HL-60 (cell line): ENCODE measurements around the gene NUDT2.

ENCODE experiments used
- DNase-seq, 2 experiments: peaks; one replicate each; pipeline ENCODE4 v3.0.0-alpha.2; 2010 to 2020; ENCODE audit warnings: low read depth in 1 of 2, low spot score in 1 of 2
- H3K27ac ChIP-seq: fragments of 250-450 bp; sonication (Bioruptor Pico); replicated peaks from 2 replicates; pipeline ENCODE4 v1.5.1; 2020; ENCODE audit warnings: mild to moderate bottlenecking, moderate library complexity
- H3K27me3 ChIP-seq: fragments of 250-450 bp; sonication (Bioruptor Pico); 2 replicates; pipeline ENCODE4 v1.5.1; 2021; ENCODE audit warnings: mild to moderate bottlenecking, moderate library complexity; ENCODE audit not compliant: insufficient read depth, poor library complexity, severe bottlenecking
- H3K4me3 ChIP-seq: replicated peaks from 2 replicates; pipeline ENCODE4 v1.5.1; 2011; ENCODE audit warnings: mild to moderate bottlenecking, control low read depth, low read length; ENCODE audit not compliant: insufficient read depth
- GABPA ChIP-seq: IDR thresholded peaks from 2 replicates; pipeline ENCODE4 v1.6.1; 2012; ENCODE audit warnings: low read depth
- POLR2AphosphoS5 ChIP-seq: IDR thresholded peaks from 2 replicates; pipeline ENCODE4 v1.6.1; 2012; ENCODE audit warnings: low read depth
- SPI1 ChIP-seq: IDR thresholded peaks from 2 replicates; pipeline ENCODE4 v1.6.1; 2012; ENCODE audit warnings: low read depth, mild to moderate bottlenecking, borderline replicate concordance
- long read RNA-seq: library from polyadenylated mRNA; unstranded; transcript quantifications from one replicate; pipeline ENCODE4 v2.0.0, GENCODE V29; 2020
- TF ChIP-seq, protein P1 (sequence below): IDR thresholded peaks from one replicate; pipeline ENCODE4 v1.5.1; 2011; ENCODE audit warnings: low read length, control low read depth, inconsistent platforms; ENCODE audit not compliant: insufficient read depth
- TF ChIP-seq, protein P2 (sequence below): IDR thresholded peaks from 2 replicates; pipeline ENCODE4 v1.6.1; 2012; ENCODE audit warnings: low read depth; ENCODE audit not compliant: insufficient replicate concordance

NUDT2 gene
- long read RNA-seq, transcript NUDT2-201 (4 exons, 960 nt), result major isoform, 9 of 33 reads
- long read RNA-seq, partial matches to known transcripts, result 19 of 33 reads
- long read RNA-seq, other reads (novel, unspliced or antisense), result 3 of 33 reads

DNA sequence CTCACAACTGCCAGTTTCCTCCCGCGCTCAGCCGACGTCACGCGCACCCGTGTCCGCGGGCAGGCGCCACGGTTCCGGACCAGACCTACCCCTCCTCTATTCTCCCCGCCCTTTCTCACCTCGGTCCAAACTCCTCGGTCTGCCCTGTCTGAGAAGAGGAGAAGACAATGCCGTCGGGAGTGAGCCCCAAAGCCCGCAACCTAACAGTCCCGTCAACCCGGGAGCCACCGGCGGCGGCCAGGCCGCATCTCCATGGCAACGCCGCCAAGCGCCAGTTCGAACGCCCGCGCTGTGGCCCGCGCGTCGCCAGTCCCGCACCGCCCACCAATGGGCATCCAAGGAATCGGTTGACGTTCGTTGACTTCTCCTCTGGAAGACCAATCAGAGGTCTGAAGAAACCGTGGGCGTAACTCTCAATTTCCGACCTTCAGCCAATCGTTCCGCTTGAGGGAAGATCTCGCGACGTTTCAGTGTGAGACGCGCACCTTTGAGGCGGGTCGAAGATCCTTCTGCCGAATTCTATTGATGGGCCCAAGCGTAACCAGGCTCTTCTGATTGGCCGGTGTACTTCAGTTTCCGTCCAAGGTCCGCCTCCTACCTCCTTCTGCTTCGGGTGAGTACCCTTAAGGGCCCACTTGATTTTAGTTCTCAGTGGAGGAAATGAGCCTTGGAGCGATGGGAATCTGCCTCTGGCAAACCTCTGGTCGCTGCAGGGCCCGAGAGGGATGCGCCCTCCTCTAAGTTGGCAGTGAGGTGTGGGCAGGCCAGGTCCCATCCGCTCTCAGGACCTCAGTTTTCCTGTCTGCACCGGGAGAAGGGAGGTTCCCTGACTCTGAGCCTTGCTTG lies at the start of gene NUDT2, which contains the start of gene KIF24:
Gene NUDT2, plus strand, starts transcription at position 583 of the 846 bp plus-strand sequence. CDS start 9,471 bp downstream, outside the sequence.
Gene KIF24, minus strand, starts transcription at position 282 of the 846 bp plus-strand sequence. CDS start 17,922 bp downstream, outside the sequence.
- peak within 1 kb of the TSS; percentile 97 for H3K27ac ChIP-seq
- peak; percentile 100 for DNase-seq
- TF ChIP-seq, protein P1, sequence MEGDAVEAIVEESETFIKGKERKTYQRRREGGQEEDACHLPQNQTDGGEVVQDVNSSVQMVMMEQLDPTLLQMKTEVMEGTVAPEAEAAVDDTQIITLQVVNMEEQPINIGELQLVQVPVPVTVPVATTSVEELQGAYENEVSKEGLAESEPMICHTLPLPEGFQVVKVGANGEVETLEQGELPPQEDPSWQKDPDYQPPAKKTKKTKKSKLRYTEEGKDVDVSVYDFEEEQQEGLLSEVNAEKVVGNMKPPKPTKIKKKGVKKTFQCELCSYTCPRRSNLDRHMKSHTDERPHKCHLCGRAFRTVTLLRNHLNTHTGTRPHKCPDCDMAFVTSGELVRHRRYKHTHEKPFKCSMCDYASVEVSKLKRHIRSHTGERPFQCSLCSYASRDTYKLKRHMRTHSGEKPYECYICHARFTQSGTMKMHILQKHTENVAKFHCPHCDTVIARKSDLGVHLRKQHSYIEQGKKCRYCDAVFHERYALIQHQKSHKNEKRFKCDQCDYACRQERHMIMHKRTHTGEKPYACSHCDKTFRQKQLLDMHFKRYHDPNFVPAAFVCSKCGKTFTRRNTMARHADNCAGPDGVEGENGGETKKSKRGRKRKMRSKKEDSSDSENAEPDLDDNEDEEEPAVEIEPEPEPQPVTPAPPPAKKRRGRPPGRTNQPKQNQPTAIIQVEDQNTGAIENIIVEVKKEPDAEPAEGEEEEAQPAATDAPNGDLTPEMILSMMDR, result no peak
- TF ChIP-seq POLR2AphosphoS5 (peak; percentile 81), GABPA (no peak), SPI1 (peak; percentile 53; the same call in 1 of the 2 replicates)
- TF ChIP-seq, protein P2, sequence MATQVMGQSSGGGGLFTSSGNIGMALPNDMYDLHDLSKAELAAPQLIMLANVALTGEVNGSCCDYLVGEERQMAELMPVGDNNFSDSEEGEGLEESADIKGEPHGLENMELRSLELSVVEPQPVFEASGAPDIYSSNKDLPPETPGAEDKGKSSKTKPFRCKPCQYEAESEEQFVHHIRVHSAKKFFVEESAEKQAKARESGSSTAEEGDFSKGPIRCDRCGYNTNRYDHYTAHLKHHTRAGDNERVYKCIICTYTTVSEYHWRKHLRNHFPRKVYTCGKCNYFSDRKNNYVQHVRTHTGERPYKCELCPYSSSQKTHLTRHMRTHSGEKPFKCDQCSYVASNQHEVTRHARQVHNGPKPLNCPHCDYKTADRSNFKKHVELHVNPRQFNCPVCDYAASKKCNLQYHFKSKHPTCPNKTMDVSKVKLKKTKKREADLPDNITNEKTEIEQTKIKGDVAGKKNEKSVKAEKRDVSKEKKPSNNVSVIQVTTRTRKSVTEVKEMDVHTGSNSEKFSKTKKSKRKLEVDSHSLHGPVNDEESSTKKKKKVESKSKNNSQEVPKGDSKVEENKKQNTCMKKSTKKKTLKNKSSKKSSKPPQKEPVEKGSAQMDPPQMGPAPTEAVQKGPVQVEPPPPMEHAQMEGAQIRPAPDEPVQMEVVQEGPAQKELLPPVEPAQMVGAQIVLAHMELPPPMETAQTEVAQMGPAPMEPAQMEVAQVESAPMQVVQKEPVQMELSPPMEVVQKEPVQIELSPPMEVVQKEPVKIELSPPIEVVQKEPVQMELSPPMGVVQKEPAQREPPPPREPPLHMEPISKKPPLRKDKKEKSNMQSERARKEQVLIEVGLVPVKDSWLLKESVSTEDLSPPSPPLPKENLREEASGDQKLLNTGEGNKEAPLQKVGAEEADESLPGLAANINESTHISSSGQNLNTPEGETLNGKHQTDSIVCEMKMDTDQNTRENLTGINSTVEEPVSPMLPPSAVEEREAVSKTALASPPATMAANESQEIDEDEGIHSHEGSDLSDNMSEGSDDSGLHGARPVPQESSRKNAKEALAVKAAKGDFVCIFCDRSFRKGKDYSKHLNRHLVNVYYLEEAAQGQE, result peak; percentile 72
- no peaks in the 10 kb centered on the region for H3K27me3 ChIP-seq
- peak within 1 kb of the TSS; percentile 88 for H3K4me3 ChIP-seq

DNA sequence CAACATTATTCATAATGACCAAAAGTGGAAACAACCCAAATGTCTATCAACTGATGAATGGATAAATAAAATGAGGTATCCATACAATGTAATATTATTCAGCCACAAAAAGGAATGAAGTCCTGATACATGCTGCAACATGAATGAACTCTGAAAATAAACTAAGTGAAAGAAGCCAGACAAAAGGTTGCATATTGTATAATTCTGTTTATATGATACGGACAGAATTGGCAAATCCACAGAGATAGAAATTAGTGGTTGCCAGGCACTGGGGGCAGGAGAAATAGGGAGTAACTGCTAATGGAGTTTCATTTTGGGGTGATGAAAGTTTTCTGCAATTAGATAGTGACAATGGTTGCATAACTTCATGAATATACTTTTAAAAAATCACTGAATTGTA lies 47.3 kb upstream of the NUDT2 start:
- Histone ChIP-seq H3K27me3 (no peaks in the 10 kb centered on the region), H3K27ac (no peak overlapping the region), H3K4me3 (no peak overlapping the region)
- no peak for DNase-seq
- no peak for TF ChIP-seq GABPA
- TF ChIP-seq, protein P1, result no peak
- no peak for TF ChIP-seq POLR2AphosphoS5
- TF ChIP-seq, protein P2, result no peak
- TF ChIP-seq SPI1, result no peak

DNA sequence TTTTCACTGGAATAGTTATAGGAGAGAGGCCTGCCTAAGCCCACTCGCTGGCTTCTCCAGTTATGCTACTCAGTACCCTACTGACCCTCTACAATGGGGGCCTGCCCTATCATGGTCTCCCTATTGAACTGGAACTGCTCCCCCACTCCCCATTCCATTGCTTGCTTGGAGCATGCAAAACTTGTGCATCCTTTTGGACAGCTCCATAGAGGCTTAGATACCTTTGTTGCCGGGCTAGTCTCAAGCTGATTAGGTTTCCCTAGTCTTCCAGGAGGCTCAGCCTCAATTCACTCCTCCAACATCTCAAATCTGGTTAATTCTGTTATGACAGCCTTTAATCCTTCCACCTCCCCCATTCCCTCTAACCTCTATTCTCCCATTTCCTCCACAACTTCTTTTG lies 40.2 kb upstream of the NUDT2 start:
- no peak overlapping the region for H3K27ac ChIP-seq
- H3K27me3 ChIP-seq, result no peaks in the 10 kb centered on the region
- H3K4me3 ChIP-seq, result no peak overlapping the region
- no peak for DNase-seq
- TF ChIP-seq, protein P1, result no peak
- TF ChIP-seq SPI1, result no peak
- no peak for TF ChIP-seq GABPA
- TF ChIP-seq POLR2AphosphoS5, result no peak
- TF ChIP-seq, protein P2, result no peak
